ENCODE measurements around the gene AHSP. TPM values are rescaled to one million over a fixed set of nuclear protein-coding genes. Genes with fewer than 3 reads are reported as not detected.

AHSP gene
- polyA plus RNA-seq, 5 donors: 8.0 to 44.8 (median 10.7) TPM

Other genes starting within 250 kb of the AHSP start
- 1 to 10 TPM in 4 of 5 donors, under 1 TPM in 1; 0.90 to 1.9 (median 1.4) TPM for gene ITGAX, start 172.7 kb upstream of the AHSP start, polyA plus RNA-seq (ENCODE audit: insufficient read depth in 1 of 5, insufficient read length in 5 of 5, low replicate concordance in 1 of 5)
- under 1 TPM in 4 of 5 donors, not detected in 1; 0.03 to 0.25 (median 0.04) TPM for gene ITGAD, start 134.6 kb upstream of the AHSP start, polyA plus RNA-seq (ENCODE audit: insufficient read depth in 1 of 5, insufficient read length in 5 of 5, low replicate concordance in 1 of 5)
- 10 to 100 TPM in 1 of 5 donors, under 1 TPM in 2, not detected in 2; 0.56 to 15.2 (median 0.75) TPM for gene COX6A2, start 99.5 kb upstream of the AHSP start, polyA plus RNA-seq (ENCODE audit: insufficient read depth in 1 of 5, insufficient read length in 5 of 5, low replicate concordance in 1 of 5)
- gene ZNF843, start 85.1 kb upstream of the AHSP start, polyA plus RNA-seq (ENCODE audit: insufficient read depth in 1 of 5, insufficient read length in 5 of 5, low replicate concordance in 1 of 5): 1 to 10 TPM; 1.3 to 2.3 (median 2.0) TPM
- 10 to 100 TPM in 3 of 5 donors, 1 to 10 TPM in 2; 7.4 to 17.4 (median 10.1) TPM for gene ARMC5, start 68.4 kb upstream of the AHSP start, polyA plus RNA-seq (ENCODE audit: insufficient read depth in 1 of 5, insufficient read length in 5 of 5, low replicate concordance in 1 of 5)
- gene TGFB1I1, start 55.7 kb upstream of the AHSP start, polyA plus RNA-seq (ENCODE audit: insufficient read depth in 1 of 5, insufficient read length in 5 of 5, low replicate concordance in 1 of 5): 10 to 100 TPM; 52.7 to 90.0 (median 64.1) TPM
- gene SLC5A2, start 44.8 kb upstream of the AHSP start, polyA plus RNA-seq (ENCODE audit: insufficient read depth in 1 of 5, insufficient read length in 5 of 5, low replicate concordance in 1 of 5): 10 to 100 TPM in 3 of 5 donors, 1 to 10 TPM in 2; 8.6 to 18.9 (median 14.9) TPM
- gene RUSF1, start 19.5 kb upstream of the AHSP start, polyA plus RNA-seq (ENCODE audit: insufficient read depth in 1 of 5, insufficient read length in 5 of 5, low replicate concordance in 1 of 5): 10 to 100 TPM; 67.0 to 99.9 (median 88.8) TPM

Data from right lung (tissue), 5 donors.